K562 (cell line): ENCODE measurements around the gene RUNX3. TPM values are rescaled to one million over a fixed set of nuclear protein-coding genes. Genes with fewer than 3 reads are reported as not detected.

Experiments used
- ATAC-seq: fragments of 200-7000 bp; cut with Tn5 transposase; 3 replicates; pipeline ENCODE4 v1.9.1; 2020; ENCODE audit warnings: moderate library complexity
- BruUV-seq: library from RNA; stranded (reverse); fragments of 400-500 nt; replicated peaks from 2 replicates; lab custom pipeline; 2021; lab: Mats Ljungman, UMichigan
- CTCF ChIA-PET: fragments of 300-600 bp; formaldehyde crosslinking; extraction: SDS; loops from one replicate; lab custom pipeline; 2021; ENCODE audit warnings: low intra/inter-chr PET ratio; lab: Yijun Ruan, JAX
- POLR2A ChIA-PET: fragments of 300-600, 350-650 bp; sonication (Branson Sonifier 250); formaldehyde crosslinking; extraction: SDS; loops from one replicate; lab custom pipeline; 2021; ENCODE audit warnings: antibody characterized with exemption, inconsistent platforms; lab: Yijun Ruan, JAX
- DNase-seq, 4 experiments: peaks; one replicate each; pipeline versions ENCODE4 v3.0.0 to v3.0.0-alpha.2; 2011 to 2018; ENCODE audit warnings: low spot score in 3 of 4, mixed read lengths in 3 of 4; ENCODE audit errors: extremely low read depth in 1 of 4
- FAIRE-seq: peaks from 2 replicates; lab custom pipeline; 2011; peaks lifted over from hg19 to GRCh38; lab: Jason Lieb, UNC
- H2AFZ ChIP-seq: 2 replicates; pipeline ENCODE4 v1.6.0; 2011; ENCODE audit warnings: low read depth, low read length, control low read depth, inconsistent platforms
- H3K27ac ChIP-seq: fragments of 200-600 bp; 3 replicates; pipeline ENCODE4 v1.8.0; 2011; ENCODE audit warnings: low read depth, mild to moderate bottlenecking, control low read depth, inconsistent platforms, low read length, moderate library complexity, mixed read lengths; ENCODE audit errors: extremely low read depth
- H3K27me3 ChIP-seq, 2 experiments: fragments of 300-600 bp in 1 of 2; 2 replicates in 1 of 2; 3 replicates in 1 of 2; pipeline versions ENCODE4 v1.6.0 to v1.8.0; 2011; ENCODE audit warnings: inconsistent platforms in 2 of 2, low read length in 2 of 2, mild to moderate bottlenecking in 1 of 2, mixed read lengths in 1 of 2, moderate library complexity in 1 of 2; ENCODE audit not compliant: control insufficient read depth in 2 of 2, insufficient read depth in 2 of 2
- H3K36me3 ChIP-seq: fragments of 300-600 bp; 3 replicates; pipeline ENCODE4 v1.8.0; 2011; ENCODE audit warnings: mild to moderate bottlenecking, low read length, inconsistent platforms; ENCODE audit not compliant: control insufficient read depth, insufficient read depth
- H3K4me1 ChIP-seq, 2 experiments: fragments of 200-600 bp in 1 of 2; replicated peaks in 1 of 2; 2 replicates in 1 of 2; 3 replicates in 1 of 2; pipeline versions ENCODE4 v1.5.1 to v1.8.0; 2011; ENCODE audit warnings: inconsistent platforms in 2 of 2, low read length in 2 of 2, mild to moderate bottlenecking in 1 of 2, mixed read lengths in 1 of 2, moderate library complexity in 1 of 2; ENCODE audit not compliant: control insufficient read depth in 2 of 2, insufficient read depth in 2 of 2
- H3K4me2 ChIP-seq: 2 replicates; pipeline ENCODE4 v1.6.1; 2011; ENCODE audit warnings: low read length, control low read depth, inconsistent platforms, mixed read lengths; ENCODE audit not compliant: insufficient read depth
- H3K4me3 ChIP-seq: fragments of 200-600 bp; sonication (generic), shearing (Covaris generic); 2 replicates; pipeline ENCODE4 v1.5.1; 2016; ENCODE audit warnings: control low read depth, inconsistent platforms
- H3K79me2 ChIP-seq: fragments of 200-600 bp; 3 replicates; pipeline ENCODE4 v1.8.0; 2011; ENCODE audit warnings: low read length, inconsistent platforms; ENCODE audit not compliant: control insufficient read depth, insufficient read depth
- H3K9ac ChIP-seq, 2 experiments: 2 replicates each; pipeline versions ENCODE4 v1.6.0 to v1.6.1; 2011; ENCODE audit warnings: low read depth in 2 of 2, low read length in 2 of 2, control low read depth in 1 of 2, inconsistent platforms in 1 of 2, mild to moderate bottlenecking in 1 of 2, mixed read lengths in 1 of 2; ENCODE audit not compliant: insufficient read depth in 1 of 2
- H3K9me1 ChIP-seq: one replicate; pipeline ENCODE4 v1.6.0; 2011; ENCODE audit warnings: inconsistent platforms, mild to moderate bottlenecking, low read length, moderate library complexity; ENCODE audit not compliant: control insufficient read depth, insufficient read depth
- H3K9me3 ChIP-seq: replicated peaks from 2 replicates; pipeline ENCODE4 v1.5.1; 2011; ENCODE audit warnings: low read depth, low read length, inconsistent platforms; ENCODE audit not compliant: control insufficient read depth, insufficient read depth
- H4K20me1 ChIP-seq: replicated peaks from 2 replicates; pipeline ENCODE4 v1.6.1; 2011; ENCODE audit warnings: low read length, inconsistent platforms, mixed read lengths; ENCODE audit not compliant: control insufficient read depth, insufficient read depth
- ATF4 ChIP-seq: fragments of 450-650 bp; formaldehyde crosslinking; IDR thresholded peaks from 2 replicates; pipeline ENCODE4 v1.4.0; 2022; ENCODE audit warnings: mild to moderate bottlenecking, moderate library complexity
- HDAC6 ChIP-seq: IDR thresholded peaks from 2 replicates; pipeline ENCODE4 v1.6.1; 2012; ENCODE audit warnings: low read depth, mild to moderate bottlenecking, control low read depth, inconsistent platforms, low read length, moderate library complexity
- MAX ChIP-seq: sonication (generic); formaldehyde crosslinking; IDR thresholded peaks from 2 replicates; pipeline ENCODE4 v1.9.0; 2022; ENCODE audit warnings: mild to moderate bottlenecking, missing genetic modification reagents
- MTF1 ChIP-seq: fragments of 250-450 bp; sonication (Bioruptor Pico); IDR thresholded peaks from 2 replicates; pipeline ENCODE4 v1.9.0; 2021; ENCODE audit warnings: moderate library complexity, mild to moderate bottlenecking, inconsistent platforms, borderline replicate concordance
- MYC ChIP-seq, 2 experiments: fragments of 250-450 bp in 1 of 2; sonication (Bioruptor Pico) in 1 of 2; IDR thresholded peaks; 2 replicates each; pipeline versions ENCODE4 v1.5.1 to v1.6.1; 2012 to 2021; ENCODE audit warnings: low read depth in 2 of 2, borderline replicate concordance in 1 of 2, improper control_type of control experiment in 1 of 2, low read length in 1 of 2, mild to moderate bottlenecking in 1 of 2, moderate library complexity in 1 of 2
- NR0B1 ChIP-seq: fragments of 450-650 bp; IDR thresholded peaks from one replicate; pipeline ENCODE4 v1.6.1; 2018; ENCODE audit warnings: mild to moderate bottlenecking, moderate library complexity; ENCODE audit not compliant: partially characterized antibody
- NR4A1 ChIP-seq, 2 experiments: fragments of 250-450 bp in 1 of 2; fragments of 450-650 bp in 1 of 2; sonication (Bioruptor Pico) in 1 of 2; IDR thresholded peaks; 2 replicates each; pipeline versions ENCODE4 v1.4.0 to v1.6.1; 2016 to 2020; ENCODE audit warnings: mild to moderate bottlenecking in 2 of 2, missing compliant biosample characterization in 1 of 2, missing genetic modification characterization in 1 of 2, moderate library complexity in 1 of 2
- PCBP1 ChIP-seq: fragments of 200-400 bp; formaldehyde crosslinking; IDR thresholded peaks from 2 replicates; pipeline ENCODE4 v1.6.1; 2018; ENCODE audit warnings: mild to moderate bottlenecking, low read depth, low read length; ENCODE audit not compliant: poor library complexity, severe bottlenecking
- SREBF1 ChIP-seq: fragments of 150-350 bp; IDR thresholded peaks from 2 replicates; pipeline ENCODE4 v1.6.1; 2014; ENCODE audit warnings: antibody characterized with exemption, low read depth, low read length, borderline replicate concordance
- ZMIZ1 ChIP-seq, 2 experiments: fragments of 150-350 bp in 1 of 2; IDR thresholded peaks; 2 replicates each; pipeline ENCODE4 v1.6.1; 2012 to 2016; ENCODE audit warnings: low read depth in 2 of 2, low read length in 2 of 2, mild to moderate bottlenecking in 1 of 2, moderate library complexity in 1 of 2
- ZNF232 ChIP-seq: sonication (generic); formaldehyde crosslinking; IDR thresholded peaks from 2 replicates; pipeline ENCODE4 v1.8.0; 2022; ENCODE audit warnings: mild to moderate bottlenecking, missing genetic modification reagents
- WGBS: fragments of 100-300 bp; shearing (Covaris generic); methylation state at CpG from one replicate; pipeline ENCODE4 v1.1.6; 2016; ENCODE audit warnings: low coverage, mixed read lengths; ENCODE audit not compliant: insufficient coverage; ENCODE audit errors: missing lambda C conversion rate; 5-methylcytosine and 5-hydroxymethylcytosine counted together
- in situ Hi-C: fragments of 300-500 bp; cut with MboI; formaldehyde crosslinking; loops from 4 replicates; pipeline ENCODE4 v1.15.0; 2018; ENCODE audit warnings: inconsistent platforms, mixed read lengths
- intact Hi-C: fragments of 100-400 bp; cut with micrococcal nuclease; formaldehyde crosslinking; loops from 2 replicates; pipeline ENCODE4 v1.14.2; 2022
- polyA plus RNA-seq, 8 experiments: library from polyadenylated mRNA; depleted of rRNA in 4 of 8; stranded (reverse) in 5 of 8; unstranded in 3 of 8; fragments of >200 nt; fragmentation: Nextera tagmentation in 2 of 8; fragmentation: Illumina TruSeq in 1 of 8; extraction: Ambion mirVana in 2 of 8; extraction: Trizol in 1 of 8; gene quantifications; 2 replicates each; pipeline versions ENCODE4 v1.2.1 to v1.2.3, GENCODE V29; 2011 to 2014; ENCODE audit warnings: inconsistent platforms in 1 of 8, missing spikeins in 1 of 8
- total RNA-seq, 7 experiments: library from RNA; depleted of rRNA in 6 of 7; stranded (reverse); fragments of >200 nt in 6 of 7; fragmentation: Illumina TruSeq in 2 of 7; extraction: Trizol in 2 of 7; gene quantifications; 2 replicates each; pipeline versions ENCODE4 v1.2.1 to v1.2.3, GENCODE V29; 2011 to 2021; ENCODE audit warnings: low replicate concordance in 1 of 7

The RUNX3 gene
- total and polyA plus RNA-seq, 9 of the 15 experiments (the other 6 are each of a cell fraction or from before 2014, with no cell fraction given), result 0.01 to 0.64 (median 0.09) TPM

GRCh38 chr1:24867084-24867870 is 62.8 kb downstream of the RUNX3 start:
- no peak; the same call in 2 of the 3 replicates for ATAC-seq
- no peak for DNase-seq
- no peak overlapping the region for H3K27ac ChIP-seq
- H3K4me2 ChIP-seq, result no peak overlapping the region
- H3K4me1 ChIP-seq, result peaks cover 0 to 3% of the 10 kb centered on the region in 2 experiments; a peak in 1 of 5 replicates
- no peaks in the 10 kb centered on the region for H3K9me1 ChIP-seq
- BruUV-seq, result no TSS peak
- no peak for FAIRE-seq
- H3K4me3 ChIP-seq, result no peak overlapping the region
- H4K20me1 ChIP-seq, result peaks cover 9% of the 10 kb centered on the region; the same call in 1 of the 2 replicates
- POLR2A ChIA-PET, result interaction anchor here (1.1 kb wide), 1 partner anchor 9 kb away, joined by 3 read pairs; no protein-coding TSS in a partner anchor
- intact Hi-C loops (no loop called here), in situ Hi-C loops (no loop called here)
- peaks cover 74 to 90% of the 10 kb centered on the region in 2 experiments for H3K27me3 ChIP-seq
- H3K9me3 ChIP-seq, result no peaks in the 10 kb centered on the region
- TF ChIP-seq HDAC6 (no peak), MAX (CRISPR knock-in tag) (no peak), NR0B1 (no peak), SREBF1 (no peak), NR4A1 (CRISPR knock-in tag; IDR thresholded peaks at IDR 0.05) (no peak), NR4A1 (tag; IDR thresholded peaks at IDR 0.05) (no peak), PCBP1 (no peak), MYC (IDR thresholded peaks at IDR 0.05; ENCODE audit: low read depth, low read length) (no peak), MYC (CRISPR knock-in tag; IDR thresholded peaks at IDR 0.05; ENCODE audit: borderline replicate concordance, low read depth) (no peak), ZNF232 (no peak), ATF4 (CRISPR knock-in tag) (no peak), ZMIZ1 (IDR thresholded peaks at IDR 0.05; ENCODE audit: low read depth in 2 of 2, low read length in 2 of 2) (no peak), MTF1 (CRISPR knock-in tag) (no peak)
- H3K79me2 ChIP-seq, result no peaks in the 10 kb centered on the region
- H2AFZ ChIP-seq, result no peak overlapping the region
- no peak overlapping the region for H3K9ac ChIP-seq
- WGBS, result under 1% methylated on average over 18 of the region's 18 CpGs
- CTCF ChIA-PET, result no interaction called here
- H3K36me3 ChIP-seq, result no peaks in the 10 kb centered on the region
